ENCODE measurements around the gene RNF213.

The RNF213 gene

DNA sequence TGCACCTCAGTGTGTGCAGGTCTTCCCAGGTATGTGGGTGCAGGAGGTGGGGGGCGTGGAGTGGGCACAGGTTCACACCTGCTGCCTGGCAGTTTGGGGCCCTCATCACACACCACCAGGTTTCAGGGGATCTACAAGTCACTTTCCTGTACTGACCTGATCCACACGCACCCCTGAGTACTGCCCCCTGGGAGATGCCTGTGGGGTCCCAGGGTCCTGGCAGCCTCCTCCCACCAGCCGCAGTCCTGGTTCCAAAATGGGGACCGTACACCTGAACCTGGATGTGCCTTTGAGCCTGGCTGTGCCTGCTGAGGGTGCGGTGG is 25.9 kb downstream of the RNF213 start:
- H3K4me3 ChIP-seq (ENCODE audit: control insufficient read depth, low read depth, low read length), result no peak overlapping the region
- no peak for DNase-seq (ENCODE audit: low read depth)
- TF ChIP-seq, protein P1, sequence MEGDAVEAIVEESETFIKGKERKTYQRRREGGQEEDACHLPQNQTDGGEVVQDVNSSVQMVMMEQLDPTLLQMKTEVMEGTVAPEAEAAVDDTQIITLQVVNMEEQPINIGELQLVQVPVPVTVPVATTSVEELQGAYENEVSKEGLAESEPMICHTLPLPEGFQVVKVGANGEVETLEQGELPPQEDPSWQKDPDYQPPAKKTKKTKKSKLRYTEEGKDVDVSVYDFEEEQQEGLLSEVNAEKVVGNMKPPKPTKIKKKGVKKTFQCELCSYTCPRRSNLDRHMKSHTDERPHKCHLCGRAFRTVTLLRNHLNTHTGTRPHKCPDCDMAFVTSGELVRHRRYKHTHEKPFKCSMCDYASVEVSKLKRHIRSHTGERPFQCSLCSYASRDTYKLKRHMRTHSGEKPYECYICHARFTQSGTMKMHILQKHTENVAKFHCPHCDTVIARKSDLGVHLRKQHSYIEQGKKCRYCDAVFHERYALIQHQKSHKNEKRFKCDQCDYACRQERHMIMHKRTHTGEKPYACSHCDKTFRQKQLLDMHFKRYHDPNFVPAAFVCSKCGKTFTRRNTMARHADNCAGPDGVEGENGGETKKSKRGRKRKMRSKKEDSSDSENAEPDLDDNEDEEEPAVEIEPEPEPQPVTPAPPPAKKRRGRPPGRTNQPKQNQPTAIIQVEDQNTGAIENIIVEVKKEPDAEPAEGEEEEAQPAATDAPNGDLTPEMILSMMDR (conservative IDR thresholded peaks at IDR 0.05; ENCODE audit: control insufficient read depth, insufficient read depth, low read depth, low read length), result no peak

DNA sequence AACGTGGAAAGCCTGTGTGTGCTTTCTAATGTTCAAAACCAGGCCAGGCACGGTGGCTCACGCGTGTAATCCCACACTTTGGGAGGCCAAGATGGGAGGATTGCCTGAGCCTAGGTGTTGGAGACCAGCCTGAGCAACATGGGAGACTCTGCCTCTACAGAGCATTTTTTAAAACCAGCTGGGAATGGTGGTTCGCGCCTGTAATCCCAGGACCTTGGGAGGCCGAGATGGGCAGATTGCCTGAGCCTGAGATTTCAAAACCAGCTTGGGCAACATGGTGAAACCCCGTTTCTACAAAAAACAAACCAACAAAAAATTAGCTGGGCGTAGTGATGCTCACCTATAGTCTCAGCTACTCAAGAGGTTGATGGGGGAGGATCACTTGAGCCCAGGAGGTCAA is 26.4 kb downstream of the RNF213 start:
- no peak overlapping the region for H3K4me3 ChIP-seq (ENCODE audit: control insufficient read depth, low read depth, low read length)
- DNase-seq (ENCODE audit: low read depth), result no peak
- TF ChIP-seq, protein P1 (conservative IDR thresholded peaks at IDR 0.05; ENCODE audit: control insufficient read depth, insufficient read depth, low read depth, low read length), result no peak

DNA sequence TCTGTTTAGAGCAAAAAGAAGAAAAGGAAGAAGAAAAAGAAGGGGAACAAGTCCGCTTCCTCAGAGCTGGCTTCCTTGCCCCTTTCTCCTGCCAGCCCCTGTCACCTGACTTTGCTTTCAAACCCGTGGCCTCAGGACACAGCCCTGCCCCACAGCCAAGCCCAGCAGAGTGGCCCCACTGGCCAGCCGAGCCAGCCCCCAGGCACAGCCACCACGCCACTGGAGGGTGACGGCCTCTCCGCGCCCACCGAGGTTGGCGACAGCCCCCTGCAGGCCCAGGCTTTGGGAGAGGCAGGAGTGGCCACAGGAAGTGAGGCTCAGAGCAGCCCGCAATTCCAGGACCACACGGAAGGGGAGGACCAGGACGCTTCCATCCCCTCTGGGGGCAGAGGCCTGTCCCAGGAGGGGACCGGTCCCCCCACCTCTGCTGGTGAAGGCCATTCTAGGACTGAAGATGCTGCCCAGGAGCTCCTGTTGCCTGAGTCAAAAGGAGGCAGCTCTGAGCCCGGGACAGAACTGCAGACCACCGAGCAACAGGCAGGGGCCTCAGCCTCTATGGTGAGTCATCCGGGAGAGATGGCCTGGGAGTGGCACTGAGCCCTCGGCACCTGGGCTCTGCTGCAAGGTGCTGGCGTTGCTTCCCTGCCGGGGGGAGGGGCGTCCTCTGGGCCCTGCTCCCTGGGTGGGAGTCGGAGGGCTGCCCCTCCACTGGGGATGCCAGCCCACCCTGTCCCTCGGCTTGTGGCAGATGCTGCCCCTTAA is 27.3 kb downstream of the RNF213 start:
- no peak overlapping the region for H3K4me3 ChIP-seq (ENCODE audit: control insufficient read depth, low read depth, low read length)
- DNase-seq (ENCODE audit: low read depth), result no peak
- TF ChIP-seq, protein P1 (conservative IDR thresholded peaks at IDR 0.05; ENCODE audit: control insufficient read depth, insufficient read depth, low read depth, low read length), result no peak

DNA sequence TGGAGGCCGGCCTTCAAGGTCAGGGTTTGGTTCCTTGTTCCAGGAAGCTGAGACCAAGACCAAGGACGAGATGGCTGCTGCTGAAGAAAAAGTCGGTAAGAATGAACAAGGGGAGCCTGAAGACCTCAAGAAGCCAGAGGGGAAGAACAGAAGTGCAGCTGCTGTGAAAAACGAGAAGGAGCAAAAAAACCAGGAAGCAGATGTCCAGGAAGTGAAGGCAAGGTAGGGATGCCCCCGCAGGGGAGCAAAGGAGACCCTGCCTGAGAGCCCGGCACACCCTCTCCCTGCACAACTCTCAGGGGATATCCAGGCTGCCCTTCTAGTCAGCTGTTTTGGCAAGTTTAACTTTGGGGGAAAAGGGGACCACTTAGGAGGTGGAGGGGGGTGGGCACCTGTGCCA is 29.0 kb downstream of the RNF213 start:
- no peak overlapping the region for H3K4me3 ChIP-seq (ENCODE audit: control insufficient read depth, low read depth, low read length)
- TF ChIP-seq, protein P1 (conservative IDR thresholded peaks at IDR 0.05; ENCODE audit: control insufficient read depth, insufficient read depth, low read depth, low read length), result no peak
- no peak for DNase-seq (ENCODE audit: low read depth)

DNA sequence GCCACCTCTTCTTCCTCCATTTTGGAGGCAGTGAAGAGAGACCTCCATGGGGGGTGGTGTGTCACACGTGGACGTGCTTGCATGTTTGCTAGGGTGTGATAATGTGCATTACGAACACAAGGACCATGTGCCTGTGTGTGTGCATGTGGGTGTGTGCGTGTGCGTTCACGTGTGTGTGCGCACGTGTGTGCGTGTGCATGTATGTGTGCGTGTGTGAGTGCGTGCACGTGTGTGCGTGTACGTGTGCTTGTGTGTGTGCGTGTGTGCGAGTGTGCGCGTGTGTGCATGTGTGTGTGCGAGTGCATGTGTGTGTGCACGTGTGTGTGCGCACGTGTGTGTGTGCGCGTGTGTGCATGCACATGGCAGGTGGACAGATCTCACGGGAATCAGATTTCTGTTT is 29.5 kb downstream of the RNF213 start:
- no peak for DNase-seq (ENCODE audit: low read depth)
- H3K4me3 ChIP-seq (ENCODE audit: control insufficient read depth, low read depth, low read length), result no peak overlapping the region
- TF ChIP-seq, protein P1 (conservative IDR thresholded peaks at IDR 0.05; ENCODE audit: control insufficient read depth, insufficient read depth, low read depth, low read length), result no peak

DNA sequence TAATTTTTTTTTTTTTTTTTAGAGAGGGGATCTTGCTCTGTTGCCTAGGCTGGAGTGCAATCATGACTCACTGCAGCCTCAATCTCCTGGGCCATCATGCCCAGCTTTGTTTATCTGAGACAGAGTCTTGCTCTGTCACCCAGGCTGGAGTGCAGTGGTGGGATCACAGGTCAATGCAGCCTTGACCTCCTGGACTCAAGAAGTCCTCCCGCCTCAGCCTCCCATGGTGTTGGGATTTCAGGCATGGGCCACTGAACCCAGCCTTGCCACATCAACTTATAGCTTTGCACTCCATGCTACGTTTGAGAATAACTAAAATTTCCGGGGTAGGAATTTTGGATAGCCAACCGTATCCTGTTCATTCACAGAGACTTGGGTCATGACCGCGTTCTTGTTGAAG is 30.6 kb downstream of the RNF213 start:
- no peak overlapping the region for H3K4me3 ChIP-seq (ENCODE audit: control insufficient read depth, low read depth, low read length)
- TF ChIP-seq, protein P1 (conservative IDR thresholded peaks at IDR 0.05; ENCODE audit: control insufficient read depth, insufficient read depth, low read depth, low read length), result no peak
- DNase-seq (ENCODE audit: low read depth), result no peak
